NCI-H2081 treated with DMSO at 0.1 percent for 48 hours (cell line): ENCODE measurements around the gene SH3TC1.

Source experiments
- DNase-seq: peaks from one replicate; lab custom pipeline; 2025; lab: John Stamatoyannopoulos, UW

Gene SH3TC1

DNA sequence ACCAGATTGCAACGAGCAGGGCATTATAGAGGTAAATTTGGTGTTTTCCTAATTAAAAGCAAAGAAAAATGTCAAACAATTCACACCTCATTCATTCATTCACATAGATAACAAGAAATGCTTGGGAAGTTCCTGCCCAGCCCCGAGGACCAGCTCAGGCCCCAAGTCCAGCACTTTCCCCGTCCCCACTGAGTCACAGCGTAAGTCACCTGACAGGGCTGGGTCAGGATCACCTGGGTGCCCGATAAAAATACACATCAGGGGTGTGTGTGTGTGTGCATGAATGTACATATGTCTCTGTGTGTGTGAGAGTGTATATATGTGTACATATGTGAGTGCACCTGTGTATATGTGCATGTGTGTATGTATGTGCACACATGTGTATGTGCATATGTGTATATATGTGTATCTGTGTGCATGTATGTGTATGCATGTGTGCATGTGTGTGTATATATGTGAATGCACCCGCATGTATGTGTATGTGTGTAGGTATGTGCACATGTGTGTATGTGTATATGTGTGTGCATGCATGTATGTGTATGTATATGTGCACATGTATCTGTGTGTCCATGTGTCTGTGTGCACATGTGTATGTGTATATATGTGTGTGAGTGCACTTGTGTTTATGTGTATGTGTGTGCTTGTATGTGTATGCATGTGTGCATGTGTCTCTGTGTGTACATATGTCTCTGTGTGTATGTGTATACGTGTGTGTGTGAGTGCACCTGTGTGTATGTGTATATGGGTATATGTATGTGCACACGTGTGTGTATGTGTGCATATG is 18.6 kb upstream of the SH3TC1 start:
- no peak for DNase-seq

DNA sequence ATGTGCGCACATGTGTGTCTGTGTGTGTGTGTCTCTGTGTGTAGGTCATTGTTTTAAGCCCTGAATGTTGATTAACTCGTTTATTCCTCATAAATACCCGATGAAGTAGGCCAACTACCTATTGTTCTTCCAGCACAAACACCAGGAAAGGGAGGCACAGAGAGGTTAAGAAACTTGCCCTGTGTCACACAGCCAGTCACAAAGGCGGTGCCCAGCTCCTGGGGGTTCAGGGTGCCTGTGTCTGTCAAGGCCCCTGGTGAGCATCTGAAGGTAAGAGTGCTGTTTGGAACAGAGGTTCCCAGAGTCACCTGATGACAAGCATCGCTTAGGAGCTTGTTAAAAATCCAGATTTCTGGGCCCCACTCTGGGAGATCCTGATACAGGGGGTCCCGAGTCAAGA is 18.0 kb upstream of the SH3TC1 start:
- DNase-seq = no peak

DNA sequence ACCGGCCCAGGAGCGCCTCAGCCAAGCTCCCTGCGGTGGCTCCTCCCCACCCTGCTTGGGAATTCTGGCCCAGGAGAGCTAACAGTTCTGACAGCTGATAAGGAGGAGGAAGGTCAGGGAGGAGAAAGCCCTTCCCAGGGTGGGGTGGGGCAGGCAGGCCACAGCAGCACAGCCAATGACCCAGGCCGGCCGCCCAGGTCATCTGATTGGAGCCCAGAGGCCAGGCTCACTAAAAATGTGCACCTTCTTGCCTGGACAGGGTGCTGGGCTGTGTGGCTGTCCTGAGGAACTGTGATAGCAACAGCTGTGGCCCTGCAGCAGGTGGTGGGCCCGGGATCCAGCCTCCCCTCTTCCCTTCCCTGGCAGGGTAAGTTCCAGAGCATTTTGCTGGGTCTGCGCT is 17.2 kb upstream of the SH3TC1 start:
- no peak for DNase-seq

DNA sequence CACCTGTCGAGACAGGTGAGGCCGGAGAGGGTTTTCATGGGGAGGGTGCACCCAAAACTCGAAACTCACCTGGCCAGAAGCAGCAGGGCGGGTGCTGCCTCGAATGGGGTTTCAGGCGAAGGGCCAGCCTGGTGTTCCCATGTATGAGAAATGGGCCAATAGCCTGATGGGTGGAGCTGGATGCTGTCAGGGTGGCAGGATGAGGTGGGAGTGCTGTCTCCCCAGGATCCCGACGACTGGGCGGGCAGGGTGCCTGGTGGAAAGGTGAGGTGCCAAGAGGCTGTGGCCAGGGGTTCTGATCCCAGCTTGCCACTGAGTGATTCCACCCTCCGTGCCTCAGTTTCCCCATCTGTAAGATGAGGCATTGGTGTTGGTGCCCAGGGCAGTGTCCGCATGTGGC is 16.8 kb upstream of the SH3TC1 start:
- no peak for DNase-seq

DNA sequence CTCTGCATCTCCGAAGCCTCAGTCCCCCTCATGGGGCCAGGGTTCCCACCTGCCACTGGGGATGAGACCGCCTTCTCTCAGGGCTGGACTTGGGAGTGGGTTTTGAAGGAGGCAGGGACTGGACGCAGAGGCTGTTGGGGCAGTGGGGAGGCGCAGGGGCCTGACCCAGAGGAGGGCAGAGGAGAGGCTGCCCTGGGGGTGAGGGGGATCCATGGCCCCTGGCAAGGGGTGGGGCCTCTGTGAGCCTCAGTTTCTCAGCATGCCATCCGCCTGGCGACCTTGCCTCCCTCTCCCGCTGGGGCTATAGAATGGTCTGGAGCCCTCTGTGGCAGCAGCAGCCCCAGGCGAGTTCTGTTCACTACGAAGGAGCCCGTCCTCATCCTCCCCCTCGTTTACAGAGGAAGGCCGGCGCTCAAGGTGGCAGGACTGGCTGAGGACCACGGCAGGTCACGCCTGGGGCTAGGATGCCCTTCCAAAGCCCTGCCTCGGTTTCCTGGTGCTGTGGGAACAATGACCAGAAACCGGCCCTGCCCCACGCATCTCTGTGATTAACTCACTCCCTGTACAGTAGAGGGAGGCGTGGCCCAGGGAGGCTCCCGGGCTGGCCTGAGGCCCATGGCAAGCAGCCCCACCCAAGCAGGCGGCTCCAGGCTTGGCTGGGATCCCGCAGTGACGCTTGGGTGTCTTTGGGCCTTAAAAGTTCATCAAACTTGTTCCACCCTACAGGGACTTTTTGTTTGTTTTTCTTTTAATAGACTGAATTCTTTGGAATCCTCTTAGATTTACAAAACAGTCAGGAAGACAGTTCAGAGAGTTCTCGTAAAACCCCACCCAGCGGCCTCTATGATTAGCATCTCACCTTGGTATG is 16.0 kb upstream of the SH3TC1 start:
- DNase-seq = no peak

DNA sequence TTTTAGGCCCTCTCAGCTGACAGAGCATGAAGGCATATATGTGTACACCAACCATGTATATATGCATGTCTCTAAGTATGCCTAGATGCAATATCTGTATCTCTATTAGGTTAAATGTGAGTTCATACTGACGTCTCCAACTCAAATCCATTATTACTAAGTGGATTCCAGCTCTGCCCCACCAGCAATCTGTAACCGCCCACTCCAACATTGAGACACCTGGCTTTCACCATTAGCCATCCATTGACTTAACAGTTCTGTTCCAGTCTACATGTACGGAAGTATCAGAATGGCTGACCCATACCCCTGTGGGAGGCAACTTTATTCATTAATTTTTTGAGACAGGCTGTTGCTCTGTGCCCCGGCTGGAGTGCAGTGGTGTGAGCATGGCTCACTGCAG is 15.0 kb upstream of the SH3TC1 start:
- DNase-seq = no peak

DNA sequence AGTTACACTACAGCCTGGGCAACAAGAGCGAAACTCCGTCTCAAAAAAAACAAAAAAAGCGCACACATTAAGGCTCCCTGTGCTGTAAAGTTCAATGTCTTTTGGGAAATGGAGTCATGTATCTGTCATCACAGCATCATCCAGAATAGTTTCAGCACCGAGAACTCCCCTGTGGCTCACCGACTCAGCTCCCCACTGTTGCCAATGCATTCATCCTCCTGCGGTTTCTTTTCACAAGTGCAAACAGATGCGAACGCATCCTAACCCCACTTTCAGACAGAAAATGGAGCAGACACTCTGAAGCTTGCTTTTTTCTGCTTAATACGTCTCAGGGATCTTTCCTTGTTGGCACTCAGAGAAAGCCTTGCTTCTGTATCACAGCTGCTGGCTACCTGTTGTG is 13.8 kb upstream of the SH3TC1 start:
- DNase-seq = no peak

DNA sequence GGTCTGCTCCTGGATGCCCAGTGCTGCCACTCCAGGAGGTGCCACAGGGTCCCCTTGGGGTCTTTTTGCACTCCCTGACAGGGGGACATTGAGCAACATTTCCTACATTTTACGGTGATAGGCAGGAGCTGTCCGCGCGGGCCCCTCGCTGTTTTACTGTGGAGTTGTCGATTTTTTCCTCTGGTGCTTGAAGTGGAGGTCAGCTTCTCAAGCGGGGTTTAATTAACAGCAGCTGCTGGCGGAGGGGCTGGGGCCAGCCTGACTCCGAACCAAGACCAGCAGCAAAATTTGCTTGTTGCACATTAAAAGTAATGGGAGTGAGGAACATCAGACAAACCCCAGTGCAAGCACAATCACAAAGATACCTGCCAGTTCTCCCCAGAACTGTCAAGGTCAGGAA is 13.2 kb upstream of the SH3TC1 start:
- DNase-seq = no peak

DNA sequence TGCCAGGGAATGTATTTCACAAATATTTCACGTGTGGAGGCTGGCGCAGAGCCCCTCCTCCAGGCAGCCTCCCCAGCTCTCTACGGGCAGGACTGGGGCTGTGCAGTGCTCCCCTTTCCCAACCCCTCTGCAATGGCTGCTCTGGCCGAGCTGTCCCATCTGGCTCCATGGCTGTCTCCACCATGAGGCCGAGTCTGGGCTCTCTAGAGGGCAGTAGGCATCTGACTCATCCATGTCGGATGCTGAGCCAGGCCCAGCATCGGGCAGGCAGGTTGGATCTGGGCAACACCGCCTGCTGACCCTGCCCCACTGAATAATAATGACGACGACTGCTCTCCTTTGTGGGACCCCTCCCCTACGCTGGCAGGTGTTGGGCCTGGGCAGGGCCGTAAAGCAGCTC is 11.0 kb upstream of the SH3TC1 start:
- DNase-seq = no peak

DNA sequence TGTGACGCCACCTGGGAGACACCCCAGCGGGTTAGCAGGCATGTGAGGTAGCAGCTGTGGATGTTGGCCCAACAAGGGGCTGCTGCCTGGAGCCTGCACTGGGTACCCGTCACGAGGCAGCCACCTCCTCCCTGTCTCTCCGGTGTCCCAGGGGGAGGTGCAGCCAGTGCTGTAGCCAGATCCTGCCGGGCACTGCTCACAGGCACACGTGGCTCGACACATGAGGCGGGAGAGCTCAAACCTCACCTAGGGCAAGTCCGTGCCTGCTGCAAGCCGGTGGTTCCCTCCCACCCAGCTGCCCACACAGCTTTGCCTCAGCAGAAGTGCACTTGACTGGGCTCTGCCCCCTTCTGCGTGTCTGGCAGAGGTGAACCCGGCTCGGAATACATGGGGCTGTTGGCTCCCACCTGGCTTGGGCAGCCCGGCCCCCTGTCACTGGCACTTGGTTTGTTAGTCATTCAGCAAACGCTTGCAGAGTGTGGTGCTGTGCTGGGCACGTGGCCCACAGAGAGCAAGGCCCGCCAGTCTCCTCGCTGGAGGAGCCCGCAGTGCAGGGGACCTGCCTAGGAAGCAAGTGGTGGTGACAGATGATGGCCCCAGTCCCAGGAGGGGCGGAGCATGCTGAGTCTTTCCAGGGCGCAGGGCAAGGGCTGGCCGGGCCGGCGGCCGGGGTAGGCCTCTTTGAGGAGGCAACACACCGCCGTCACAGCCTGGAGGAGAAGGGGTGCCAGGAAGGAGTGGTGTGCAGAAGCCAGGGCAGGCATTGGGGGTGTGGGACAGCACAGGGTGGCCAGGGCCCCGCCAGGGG is 10.1 kb upstream of the SH3TC1 start:
- DNase-seq = no peak

DNA sequence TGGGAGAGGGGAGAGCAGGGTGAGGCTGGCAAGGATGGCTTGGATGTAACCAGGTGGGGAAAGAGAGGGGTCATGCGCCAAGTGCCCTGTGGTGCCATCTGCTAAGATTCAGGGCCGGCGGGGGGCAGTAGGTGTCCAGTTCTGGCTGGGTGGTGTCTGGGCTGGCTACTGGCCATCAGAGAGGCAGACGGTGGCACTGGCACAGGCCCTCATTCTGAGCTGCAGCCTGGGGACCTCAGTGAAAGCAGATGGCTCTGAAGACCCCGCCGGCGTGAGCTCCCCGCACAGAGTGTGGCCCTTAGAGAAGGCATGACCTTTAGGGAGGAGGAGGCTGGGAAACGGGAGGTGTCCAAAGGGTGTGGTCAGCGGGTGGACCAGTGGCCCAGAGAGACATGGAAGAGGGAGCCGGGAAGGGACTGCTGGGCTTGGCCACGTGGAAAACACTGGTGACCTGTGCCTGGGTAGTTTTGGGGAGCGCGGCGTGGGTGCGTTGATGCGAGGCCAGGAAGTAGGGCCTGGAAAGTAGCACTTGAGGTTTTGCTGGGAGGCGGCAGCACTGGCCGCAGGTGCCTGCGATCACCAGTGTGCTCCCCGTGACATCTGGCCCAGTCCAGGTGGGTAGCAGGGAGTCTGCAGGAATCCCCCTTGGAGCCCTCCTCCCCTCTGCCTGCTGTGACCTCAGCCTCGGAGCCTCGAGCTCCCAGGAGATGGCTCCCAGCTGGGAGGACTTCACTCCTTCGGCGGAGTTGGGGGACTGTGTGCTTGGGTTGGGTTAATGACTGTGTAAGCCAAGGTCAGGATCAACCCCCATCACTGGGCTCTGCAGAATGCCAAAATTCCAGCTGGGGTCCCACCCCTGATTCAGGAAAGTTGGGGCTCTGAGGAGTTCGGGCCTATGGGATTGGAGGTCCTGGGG is 9.3 kb upstream of the SH3TC1 start:
- DNase-seq = no peak

DNA sequence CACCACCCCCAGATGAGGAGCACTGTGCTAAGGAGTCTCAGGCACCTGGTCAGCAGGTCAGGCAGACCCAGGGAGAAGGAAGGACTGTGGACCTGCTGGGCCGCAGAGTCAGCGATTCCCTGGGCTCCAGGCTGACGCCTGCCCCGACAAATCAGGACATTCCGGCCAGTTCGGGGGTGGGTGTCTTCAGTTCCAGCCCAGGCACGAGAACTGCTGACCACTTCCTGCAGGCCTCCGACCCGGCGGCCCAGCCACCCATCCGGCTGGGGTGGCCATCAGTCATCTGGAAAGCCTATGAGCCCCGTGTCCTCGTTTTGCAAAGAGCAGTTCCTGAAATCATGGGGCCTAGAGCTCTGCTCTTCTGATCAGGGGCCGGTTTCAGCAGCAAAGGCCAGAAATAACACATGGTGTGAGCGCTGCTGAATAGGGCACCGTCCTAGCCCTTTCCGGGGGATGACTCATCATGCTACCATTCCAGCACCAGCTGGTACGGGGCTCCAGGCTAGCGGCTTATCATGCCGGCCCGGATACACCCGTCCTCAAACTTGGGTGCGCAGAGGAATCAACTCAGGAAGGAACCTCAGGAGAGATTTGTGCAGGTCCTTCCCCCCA is 7.8 kb upstream of the SH3TC1 start:
- DNase-seq = no peak

DNA sequence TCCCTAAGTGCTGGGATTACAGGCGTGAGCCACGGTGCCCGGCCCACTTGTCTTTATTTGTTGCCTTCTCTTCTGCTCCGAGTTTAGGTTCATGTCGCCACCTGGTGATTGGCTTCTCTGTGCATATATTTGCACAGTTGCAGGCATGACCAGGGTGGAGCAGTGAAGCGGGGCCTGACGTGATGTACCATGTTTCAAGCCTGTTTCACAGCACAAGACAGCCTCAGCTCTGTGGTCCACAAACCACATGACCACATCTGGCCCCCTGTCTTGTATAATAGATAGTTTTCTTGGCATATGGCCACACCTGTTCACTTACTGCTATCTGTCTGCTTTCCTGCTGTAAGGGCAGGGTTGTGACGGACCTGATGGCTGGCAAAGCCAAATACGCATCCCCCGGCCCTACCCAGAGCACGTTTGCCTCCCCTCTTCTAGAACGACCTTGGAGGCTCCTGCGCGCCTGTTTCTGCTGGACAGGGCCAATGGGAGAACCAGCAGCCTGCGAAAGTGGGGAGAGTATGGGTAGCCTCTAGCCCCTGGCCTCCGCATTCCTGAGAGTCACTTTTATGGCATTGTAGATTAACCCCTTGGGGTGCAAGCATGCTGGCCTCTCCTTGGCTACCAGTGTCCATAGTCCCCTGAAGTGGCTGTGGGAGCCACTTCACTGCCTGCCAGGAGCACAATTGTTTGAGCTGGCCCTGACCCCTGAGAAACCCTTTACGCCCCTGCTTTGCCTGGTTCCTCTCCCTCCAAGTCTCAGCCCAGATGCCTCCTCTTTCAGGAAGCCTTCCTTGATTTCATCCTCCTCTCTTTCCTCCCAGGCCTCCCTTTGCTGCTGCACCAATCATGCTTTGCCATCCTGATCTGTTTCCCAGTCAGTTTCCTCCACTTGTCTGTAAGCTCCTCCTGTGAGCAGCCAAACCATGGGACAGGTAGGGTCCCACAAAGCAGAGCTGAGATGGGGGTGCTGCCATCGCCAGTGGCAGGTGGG is 6.0 kb upstream of the SH3TC1 start:
- DNase-seq = peak; percentile 57

DNA sequence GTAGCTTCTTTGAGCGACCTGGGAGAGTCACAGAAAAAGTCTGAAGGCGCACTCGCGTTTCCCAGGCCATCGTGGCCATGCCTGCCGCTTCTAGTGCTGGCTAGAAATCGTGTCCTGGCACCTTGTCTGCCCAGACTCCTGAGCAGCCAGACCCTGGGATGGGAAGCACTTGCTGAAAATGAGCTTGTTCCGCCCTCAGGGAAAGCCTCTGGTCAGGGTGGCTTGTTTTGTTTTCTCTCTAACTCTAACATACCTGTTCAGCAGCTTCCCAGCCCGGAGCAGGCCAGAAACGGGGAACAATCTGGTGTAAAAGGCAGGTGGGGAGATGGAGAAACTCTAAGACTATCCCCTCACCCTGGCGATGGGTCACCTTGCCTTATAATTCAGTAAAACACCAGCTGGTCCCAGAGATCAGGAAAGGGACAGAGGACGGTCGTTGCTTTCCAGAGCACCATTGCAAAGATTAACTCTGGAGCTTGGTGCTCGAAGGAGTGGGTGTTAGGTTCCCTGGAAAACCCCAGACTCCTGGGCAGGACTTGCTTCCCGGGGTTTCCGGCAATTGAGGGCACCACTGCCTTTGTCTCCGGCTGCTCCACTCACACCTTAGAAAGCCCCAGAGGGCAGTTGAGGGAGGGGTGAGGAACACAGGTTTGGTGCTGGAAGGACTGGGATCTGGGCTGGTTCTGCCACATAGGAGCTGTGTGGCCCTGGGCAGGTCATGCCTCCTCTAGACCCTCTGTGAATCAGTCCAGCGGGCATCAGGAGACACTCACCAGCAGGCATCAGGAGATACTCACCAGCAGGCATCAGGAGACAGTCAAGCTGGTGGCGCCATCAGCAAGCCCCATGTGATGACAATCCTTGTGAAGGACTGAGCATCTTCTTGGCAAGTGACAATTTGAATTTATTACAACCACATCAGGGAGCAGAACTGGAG is 4.5 kb upstream of the SH3TC1 start:
- DNase-seq = no peak

DNA sequence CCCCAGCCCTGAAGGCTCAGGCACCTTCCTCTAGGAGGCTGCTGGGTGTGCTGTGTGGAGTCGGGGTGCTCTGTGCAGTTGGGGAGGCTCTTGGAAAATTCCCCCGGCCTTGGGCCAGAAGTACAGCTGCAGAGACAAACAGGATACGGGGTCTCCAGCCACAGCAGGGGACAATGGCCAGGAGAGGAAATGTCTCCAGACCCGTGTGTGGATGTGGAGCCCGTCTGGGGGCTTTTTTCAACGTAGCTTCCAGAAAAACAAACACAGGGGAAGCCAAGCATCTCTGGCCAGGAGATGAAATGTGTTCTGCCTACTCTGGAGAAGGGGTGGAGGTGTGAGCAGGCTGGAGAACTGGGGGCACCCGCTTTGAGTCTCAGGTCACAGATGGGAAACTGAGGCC is 3.7 kb upstream of the SH3TC1 start:
- DNase-seq = no peak

DNA sequence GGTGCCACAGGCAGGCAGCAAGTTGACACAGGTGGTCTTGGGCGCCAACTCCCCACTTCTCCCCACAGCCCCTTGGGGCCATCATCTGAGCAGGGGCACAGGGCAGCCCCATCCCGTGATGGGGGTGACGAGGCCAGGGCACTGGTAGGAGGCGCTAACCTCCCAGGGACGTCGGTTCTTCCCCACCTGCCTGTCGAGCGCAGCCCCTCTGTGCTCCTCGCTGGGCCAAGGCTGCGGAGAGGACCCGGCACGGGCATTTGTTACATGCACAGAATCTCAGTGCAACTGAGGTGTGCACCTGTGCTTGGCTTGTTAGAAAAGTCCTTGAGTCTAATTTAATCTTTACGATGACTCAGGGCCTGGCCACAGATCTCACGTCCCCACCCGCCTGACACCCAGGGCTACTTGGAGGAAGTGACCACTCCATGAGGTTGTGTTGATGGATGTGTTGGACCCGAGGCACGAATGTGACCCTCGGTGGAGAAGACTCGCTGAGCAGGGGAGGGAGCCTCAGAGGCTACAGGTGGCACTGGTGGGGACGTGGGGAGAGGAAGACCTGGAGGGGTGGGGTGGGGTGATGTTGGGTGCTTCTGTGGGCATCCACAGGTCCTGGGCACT is 3.1 kb upstream of the SH3TC1 start:
- DNase-seq = no peak

DNA sequence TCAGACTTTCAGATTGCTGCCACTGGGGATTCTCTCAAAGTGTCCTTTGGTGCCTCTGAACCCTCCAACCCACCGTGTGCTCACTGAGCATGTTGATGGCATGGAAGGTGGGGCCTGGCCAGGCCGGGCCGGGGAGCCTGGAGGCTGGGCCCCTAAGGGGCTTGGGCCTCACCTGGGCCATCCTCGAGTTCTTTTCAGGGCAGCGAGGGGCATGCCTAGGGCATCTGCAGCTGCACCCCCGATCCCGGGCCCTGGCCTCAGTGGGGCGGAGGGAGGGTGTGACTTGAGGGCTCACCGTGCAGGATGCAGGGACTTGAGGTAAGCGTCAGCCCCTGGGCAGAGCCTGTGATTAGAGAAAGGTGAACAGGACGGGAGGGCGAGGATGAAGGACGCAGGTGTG is 1.6 kb upstream of the SH3TC1 start:
- no peak for DNase-seq

DNA sequence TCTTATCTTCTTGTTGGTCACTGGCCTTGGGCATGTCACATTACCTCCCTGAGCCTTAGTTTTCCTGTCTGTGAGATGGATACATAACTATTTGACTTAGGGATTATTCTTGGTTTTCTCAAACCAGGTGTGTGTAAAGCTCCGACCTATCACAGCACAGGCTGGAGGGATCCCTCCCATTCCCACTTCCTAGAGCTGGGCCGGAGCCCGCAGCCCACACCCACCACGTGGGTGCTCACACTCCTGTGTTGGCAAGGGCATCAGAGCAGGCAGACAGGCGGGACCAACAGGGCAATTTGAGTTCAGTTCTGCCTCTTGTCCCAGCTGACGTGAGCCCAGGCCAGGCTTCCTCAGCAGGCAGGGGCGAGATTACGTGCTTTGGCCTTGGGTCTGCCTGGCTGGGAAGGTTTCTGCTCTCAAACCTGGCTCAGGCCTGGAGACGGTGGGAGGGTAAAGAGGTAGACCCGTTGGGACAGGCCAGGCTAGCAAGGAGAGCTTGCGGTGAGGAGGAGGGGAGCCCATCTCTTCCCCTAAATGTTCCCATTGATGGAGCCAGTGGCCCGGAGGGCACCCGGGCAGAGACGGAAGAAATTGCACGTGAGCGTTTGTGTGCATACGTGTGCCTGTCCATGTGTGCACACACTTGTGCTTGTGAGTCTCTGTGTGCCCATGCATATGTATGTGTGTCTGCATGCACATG is 734 bp upstream of the SH3TC1 start:
- DNase-seq = no peak
